Superior temporal gyrus (tissue), 1 donor: ENCODE data around the gene RALGPS1.

Experiments used
- DNase-seq: peaks from one replicate; pipeline ENCODE4 v3.0.0-alpha.2; 2016; ENCODE audit errors: extremely low spot score

Gene RALGPS1

GRCh38 chr9:127077644-127077946, 163.0 kb downstream of the RALGPS1 start:
- DNase-seq: no peak

DNA sequence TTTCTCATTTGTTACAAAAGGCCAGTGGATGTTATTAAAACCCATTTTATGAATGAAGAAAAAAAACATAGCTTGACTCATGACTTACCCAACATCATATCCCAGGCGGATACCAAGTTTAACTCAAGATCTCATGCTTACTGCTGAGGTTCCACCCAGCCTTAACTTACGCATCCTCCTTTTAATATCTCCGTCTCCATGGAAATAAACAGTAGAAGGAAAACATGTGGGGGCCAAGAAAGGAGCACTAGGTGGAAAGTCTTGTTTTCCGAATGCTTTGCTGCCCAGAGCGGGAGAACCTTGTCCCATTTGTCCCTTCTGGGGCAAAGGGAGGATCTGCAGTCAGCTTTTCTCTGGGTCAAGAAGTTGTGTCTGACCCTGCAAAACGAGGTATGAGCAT, 163.8 kb downstream of the RALGPS1 start:
- no peak for DNase-seq

- DNase-seq: no peak
Measured at GRCh38 chr9:127078988-127079387, 164.4 kb downstream of the RALGPS1 start.

DNA sequence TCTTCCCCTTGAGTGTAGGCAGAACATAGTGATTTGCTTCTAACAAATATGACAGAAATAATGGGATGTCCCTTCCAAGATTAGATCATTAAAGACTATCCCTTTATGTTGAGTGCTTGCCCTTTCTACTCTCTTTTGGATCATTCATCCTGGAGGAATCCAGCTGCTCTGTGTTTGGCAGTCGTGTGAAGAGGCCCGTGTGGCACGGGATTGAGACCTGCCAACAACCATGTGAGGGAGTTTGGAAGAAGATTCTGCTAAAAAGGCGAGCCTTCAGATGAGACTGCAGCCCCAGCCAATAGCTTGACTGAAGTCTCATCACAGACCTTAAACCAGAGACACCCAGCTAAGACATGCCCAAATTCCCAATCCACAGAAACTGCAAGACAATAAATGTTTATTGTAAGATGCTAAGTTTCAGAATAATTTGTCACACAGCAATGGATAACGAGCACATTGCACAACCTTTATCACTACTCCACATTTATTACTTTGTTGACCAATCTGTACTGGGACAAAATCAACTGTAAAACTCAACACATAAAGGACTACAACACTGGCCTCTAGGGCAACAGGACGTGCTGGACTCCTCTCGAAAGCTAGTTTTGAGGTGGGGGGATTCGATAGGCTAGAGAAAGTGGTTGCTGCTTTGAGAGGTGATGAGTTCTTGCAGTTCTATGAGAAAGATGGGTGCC, 165.0 kb downstream of the RALGPS1 start:
- no peak for DNase-seq

DNA sequence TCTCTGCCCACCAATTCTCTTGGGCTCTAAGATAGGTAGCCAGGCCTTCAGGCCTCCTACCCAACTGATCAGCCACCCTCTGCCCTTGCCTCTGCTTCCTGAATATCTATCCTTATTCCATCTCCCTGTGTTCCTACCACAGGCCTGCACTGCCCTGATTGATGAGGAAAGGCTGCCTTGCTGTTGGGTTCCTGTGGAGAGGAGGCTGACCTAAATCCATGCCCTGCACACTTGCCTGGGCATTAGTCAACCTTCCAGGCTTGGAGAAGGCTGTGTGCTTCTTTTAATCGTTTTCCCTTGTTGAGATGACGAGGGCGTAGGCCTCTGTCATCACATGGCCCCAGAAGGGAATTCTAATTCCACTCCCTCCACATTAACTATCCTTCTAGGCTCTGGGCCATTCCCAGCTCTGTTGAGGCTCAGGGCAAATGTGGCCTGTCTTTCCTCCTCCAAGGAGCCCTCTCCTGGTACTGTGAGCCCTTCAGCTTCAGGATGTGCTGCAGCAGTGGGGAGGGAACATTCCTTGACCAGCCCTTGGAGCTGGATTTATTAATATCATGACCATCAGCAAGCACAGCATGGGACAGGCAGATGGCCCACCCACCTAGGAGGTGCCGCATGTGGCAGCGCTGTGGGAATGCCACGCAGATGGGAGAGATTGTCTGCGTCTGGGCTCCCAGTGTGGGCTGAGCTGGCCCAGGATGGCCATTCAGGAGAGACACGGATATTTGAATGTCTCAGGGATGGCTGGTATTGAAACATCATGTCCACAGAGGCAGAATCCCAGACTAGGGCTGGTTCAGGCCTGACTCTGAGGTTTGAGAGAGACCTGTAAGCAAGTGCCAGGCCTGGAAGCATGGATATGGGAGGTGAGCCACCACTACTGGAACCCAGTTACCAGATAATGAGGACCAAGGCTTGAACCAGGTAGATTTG, 166.9 kb downstream of the RALGPS1 start:
- DNase-seq: no peak

- DNase-seq: no peak
Measured at GRCh38 chr9:127083138-127083980, 168.8 kb downstream of the RALGPS1 start.

DNA sequence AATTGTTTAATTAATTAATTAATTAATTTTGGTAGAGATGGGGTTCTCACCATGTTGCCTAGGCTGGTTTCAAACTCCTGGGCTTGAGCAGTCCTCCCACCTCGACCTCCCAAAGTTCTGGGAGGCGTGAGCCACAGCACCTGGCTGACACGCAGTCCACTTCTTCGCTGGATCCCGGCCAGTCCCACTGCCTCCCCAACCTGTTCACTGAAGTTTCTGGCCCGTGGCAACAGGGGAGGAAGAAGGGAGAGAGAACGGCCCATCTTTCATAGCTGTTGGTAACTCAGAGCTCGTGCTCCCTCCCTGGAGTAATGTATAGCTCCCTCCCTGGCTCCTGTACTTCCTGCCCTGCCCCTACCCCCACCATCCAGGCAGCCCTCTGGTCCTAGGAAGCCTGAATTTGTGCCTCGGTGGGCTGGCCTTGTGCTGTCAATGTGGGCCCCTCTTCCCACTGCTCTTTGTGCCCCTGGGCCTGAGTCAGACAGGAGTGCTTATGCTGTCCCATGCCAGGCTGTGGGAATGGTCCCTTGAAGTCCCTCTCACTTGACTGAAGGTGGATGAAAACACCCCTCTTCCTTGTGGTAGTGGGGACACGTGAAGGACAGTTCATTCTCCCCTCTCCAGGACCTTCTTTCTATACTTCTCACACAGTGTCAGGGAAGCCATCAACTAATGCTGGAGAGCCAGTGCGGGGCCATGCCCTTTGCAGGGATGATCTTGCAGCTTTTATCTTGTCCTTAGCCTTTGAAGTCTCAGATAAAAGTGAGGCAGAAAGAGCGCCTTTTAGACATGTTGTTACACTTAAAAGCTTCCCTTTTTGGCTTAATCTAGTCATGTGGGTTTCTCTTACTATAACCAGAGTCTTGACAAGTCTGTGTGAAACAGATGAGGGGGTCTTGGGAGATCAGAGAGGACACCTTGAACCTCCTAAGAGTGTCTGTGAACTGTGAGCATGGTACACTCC, 169.8 kb downstream of the RALGPS1 start:
- no peak for DNase-seq

DNA sequence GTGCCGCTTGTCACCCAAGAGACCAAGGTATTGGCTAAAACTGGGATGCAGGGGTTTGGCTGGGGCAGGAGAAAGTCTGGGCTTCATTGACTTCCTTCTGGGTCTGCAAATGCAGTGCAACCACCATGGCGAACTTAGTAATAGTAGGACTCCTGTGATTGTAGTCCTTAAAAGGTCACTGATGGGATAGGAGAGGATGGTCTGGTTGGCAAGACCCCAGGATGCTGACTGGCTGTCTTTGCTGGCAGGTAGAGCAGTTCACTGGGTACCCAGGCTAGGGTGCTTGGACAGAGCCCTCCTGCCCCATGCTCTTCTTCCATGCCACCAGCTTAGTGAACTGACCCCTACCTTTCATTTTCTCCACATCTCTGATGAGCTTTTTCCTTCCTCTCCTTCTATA, 170.6 kb downstream of the RALGPS1 start:
- no peak for DNase-seq

DNA sequence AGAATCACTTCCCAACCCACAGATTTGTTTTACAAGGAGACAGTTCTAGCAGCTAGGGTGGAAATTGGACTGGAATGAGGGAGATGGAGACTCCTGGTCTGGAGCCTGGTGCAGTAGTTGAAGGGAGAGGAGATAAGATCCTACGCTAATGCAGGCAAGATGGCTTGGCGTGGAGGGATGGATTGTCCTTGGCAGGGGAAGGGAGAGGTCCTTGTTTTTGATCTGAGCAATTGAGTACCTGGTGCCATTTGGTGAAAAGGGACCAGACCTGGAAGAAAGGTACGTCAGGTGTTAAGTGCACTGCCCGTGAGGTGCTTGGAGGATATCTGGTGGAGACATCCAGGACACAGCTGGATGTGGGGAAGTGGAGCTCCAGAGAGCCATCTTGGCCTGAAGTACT, 172.2 kb downstream of the RALGPS1 start:
- DNase-seq: no peak

DNA sequence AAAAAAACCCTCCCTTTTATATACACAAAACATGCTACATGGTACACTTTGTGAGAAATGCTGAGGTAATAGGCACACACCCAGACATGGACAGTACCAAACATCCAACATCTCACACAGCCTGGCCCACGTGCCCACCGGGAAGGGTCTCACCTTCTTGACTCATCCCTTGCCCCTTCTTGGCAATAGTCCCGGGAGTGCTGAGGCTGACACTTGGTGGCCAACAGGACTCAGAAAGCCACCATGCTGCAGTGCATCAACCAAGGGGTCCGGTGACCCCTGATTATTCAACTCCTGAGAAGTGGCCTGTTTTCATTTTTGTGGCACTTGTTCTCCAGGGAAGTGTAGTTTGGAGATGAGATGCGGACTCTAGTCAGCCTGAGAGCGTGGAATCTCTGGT, 172.8 kb downstream of the RALGPS1 start:
- no peak for DNase-seq

- no peak for DNase-seq
Measured at GRCh38 chr9:127087836-127088235, 173.3 kb downstream of the RALGPS1 start.

DNA sequence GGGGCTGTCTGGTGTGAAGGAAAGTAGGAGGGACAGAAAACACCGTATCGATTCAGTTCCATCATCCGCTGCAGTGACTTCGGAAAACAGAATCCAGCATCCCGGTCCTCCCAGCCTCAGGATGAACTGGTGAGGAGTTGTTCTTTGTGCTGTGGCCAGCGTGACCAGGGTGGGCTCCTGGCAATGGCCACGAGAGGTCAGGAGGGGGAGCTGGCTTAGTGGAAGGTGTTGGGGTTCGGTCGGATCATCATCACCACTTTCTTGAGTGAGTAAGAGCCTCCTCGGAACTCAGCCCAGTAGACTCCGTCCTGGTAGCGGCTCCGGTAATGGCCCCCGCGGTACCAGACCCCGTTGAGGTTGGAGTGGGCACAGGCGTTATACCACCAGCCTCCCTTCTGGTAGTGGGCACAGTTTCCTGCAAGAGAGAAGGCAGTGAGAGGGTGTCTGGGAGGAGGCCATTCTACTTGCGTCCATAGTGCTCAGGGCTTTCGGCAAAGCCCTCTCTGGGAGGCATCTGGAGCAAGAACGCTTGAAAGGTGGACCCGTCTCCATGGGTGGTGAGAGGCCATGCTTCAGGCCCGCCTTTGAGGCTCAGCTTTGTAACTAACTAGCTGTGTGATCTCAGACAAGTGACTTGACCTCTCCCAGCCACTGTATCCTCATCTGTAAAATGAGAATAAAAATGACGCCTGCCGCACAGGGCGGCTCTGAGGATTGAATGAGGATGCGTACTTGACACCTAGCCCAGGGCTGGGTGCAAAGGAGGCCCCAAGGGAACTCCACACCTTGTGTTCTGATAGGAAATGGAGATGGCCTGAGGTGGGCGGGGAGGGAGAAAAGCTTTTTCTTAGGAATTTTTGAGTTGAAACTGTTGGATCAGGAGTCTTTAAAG, 174.4 kb downstream of the RALGPS1 start:
- DNase-seq: no peak

GRCh38 chr9:127089631-127090081, 175.1 kb downstream of the RALGPS1 start:
- no peak for DNase-seq

- no peak for DNase-seq
Measured at GRCh38 chr9:127090341-127090985, 175.9 kb downstream of the RALGPS1 start.

DNA sequence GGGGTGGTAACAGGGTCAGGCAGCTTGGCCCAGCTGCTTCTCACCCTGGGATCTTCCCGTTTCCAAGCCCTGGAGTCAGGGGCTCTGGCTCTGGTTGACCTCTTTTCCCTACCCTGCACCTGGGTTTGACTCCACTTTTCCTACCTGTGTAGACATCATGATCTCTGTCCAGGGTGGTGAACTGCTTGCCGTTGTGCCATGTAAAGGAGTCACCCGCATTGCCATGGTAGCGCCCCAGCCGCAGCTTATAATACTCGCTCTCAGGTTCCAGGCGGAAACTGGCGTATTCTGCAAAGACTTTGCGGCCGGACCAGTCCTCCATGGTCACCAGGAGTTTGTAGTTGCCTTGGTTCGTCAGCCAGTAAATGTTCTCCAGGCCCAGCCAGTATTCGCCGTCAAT, 176.9 kb downstream of the RALGPS1 start:
- no peak for DNase-seq

DNA sequence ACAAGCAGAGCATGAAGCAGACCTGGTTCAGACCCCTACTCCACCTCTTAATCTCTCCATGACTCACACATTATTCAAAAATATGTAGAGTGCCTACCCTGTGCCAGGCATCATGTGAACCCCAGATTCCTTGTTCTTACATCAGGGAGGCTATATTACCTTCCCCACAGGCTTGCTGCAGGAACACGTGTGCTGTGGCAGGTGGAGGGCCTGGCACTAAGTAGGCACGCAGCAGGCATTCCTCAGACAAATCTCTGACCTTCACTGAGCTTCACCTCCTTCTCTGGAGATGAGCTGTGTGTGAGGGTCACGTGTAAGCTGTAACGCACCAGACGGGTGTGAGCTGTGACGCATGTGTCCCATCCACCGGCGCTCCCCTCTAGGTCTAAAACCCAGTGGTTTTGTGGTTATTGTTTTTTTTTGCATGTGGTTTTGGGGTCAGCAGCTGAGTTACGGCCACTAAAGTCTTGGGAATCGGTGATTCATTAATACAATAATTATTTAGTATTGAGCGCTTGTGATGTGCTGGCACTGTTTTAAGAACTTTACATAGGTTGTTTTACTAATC, 177.5 kb downstream of the RALGPS1 start:
- DNase-seq: no peak

- DNase-seq: no peak
Measured at GRCh38 chr9:127093319-127094020, 178.9 kb downstream of the RALGPS1 start.

DNA sequence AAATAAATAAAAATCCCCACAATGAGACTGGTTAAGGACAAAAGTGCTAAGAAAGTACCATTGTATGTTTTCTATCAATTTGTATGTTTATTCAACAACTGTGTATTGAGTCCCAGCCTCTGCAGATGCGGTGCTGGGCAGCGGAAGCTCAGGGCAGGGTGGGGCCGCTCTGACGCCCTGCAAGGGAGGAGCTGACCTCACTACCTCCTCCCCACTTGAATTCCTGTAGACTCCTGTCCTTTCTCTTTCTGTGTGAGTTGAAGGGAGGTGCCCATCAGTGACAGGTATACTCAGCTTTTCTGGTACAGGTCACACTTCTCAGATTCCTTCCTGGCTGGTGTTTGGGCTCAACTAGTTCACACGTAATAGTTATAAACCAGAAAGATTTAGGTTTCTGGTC, 180.8 kb downstream of the RALGPS1 start:
- no peak for DNase-seq

DNA sequence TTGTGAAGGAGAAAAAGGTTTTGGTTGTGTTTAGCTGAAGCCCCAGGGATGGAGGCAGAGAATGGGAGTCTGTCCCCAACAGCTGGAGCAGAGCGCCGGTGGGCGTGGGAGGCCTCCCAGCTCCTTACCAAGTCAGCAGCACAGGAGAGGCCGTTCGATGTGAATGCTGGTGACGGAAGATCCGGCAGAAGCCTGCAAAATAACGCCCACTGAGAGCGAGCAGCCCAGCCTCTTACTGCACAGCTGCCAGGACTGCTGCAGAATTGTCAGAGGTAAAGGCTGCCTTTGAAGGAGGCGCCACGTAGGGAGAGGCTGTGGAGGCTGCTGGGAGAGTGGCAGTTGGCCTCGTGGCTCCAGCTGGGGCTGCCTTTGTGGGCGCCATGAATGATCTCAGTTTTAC, 181.6 kb downstream of the RALGPS1 start:
- no peak for DNase-seq
